ENCODE measurements around the gene CT45A10. TPM values are rescaled to one million over a fixed set of nuclear protein-coding genes. Genes with fewer than 3 reads are reported as not detected.
"Not testable (repeated sequence)": the region's sequence is repeated elsewhere in the genome, so short reads cannot be mapped to it uniquely, and the experiment has no call there.

CT45A10 gene, protein sequence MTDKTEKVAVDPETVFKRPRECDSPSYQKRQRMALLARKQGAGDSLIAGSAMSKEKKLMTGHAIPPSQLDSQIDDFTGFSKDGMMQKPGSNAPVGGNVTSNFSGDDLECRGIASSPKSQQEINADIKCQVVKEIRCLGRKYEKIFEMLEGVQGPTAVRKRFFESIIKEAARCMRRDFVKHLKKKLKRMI
- total RNA-seq = not detected
- long read RNA-seq, donor 1 = 0 reads
- long read RNA-seq, donor 2 = 0 reads

DNA sequence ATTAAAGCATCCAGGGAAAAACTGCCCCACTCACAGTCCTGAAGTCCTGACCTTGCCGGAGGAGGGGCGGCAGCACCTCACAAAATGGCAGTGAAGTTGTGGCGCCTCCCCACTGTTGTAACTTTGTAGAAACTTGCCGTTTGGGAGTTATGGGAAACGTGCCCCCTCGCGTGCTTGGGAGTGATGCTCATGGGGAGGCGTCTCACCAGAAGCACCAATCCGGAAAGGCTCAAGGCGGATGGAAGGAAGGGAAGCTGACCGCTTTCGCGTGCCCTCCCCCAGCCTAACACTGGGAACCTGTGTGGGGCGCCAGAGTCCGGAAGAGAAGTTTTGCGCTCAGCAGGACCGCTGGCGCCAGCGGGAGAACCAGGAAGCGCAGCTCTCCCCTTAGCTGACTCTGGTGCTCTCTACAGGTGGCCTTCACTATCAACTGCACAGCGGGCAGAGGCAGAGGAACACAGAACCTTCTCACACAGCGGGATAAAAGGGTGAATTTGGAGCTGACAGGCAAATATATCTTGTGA is at the start of gene CT45A10, which contains the start of gene SAGE1:
Gene CT45A10, minus strand, starts transcription at position 151 of the 524 bp plus-strand sequence. CDS start 8,100 bp downstream, outside the sequence.
Gene SAGE1, plus strand, starts transcription at position 423 of the 524 bp plus-strand sequence. CDS start 2,527 bp downstream, outside the sequence.
- intact Hi-C loops (cut with DNase I) = no loop called here
- DNase-seq (ENCODE audit: low spot score) = peak; percentile 56

- intact Hi-C loops (cut with DNase I) = no loop called here
- no peak for DNase-seq (ENCODE audit: low spot score)
Measured at GRCh38 chrX:135931644-135932487, 38.6 kb upstream of the CT45A10 start.

DNA sequence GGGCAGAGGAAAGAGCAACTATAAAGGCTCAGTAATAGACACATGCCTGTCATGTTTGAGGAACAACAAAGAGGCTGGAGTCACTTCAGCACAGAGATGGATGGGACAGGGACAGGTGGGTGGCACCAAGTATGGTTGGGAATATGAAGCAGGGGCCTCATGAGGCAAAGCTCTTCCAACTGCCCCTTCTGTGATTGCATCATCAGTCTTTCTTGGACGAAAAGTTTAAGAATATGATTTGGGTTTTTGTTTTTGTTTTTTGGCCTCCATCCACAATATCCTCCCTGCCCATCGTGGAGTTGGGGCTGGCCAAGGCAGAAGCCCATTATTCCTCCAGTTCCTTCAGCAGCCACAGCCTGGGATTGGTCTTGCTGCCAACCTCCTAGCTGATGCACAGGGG is 34.7 kb upstream of the CT45A10 start:
- no peak for DNase-seq (ENCODE audit: low spot score)
- intact Hi-C loops (cut with DNase I) = no loop called here

- intact Hi-C loops (cut with DNase I) = no loop called here
- no peak for DNase-seq (ENCODE audit: low spot score)
Measured at GRCh38 chrX:135923353-135923752, 30.1 kb upstream of the CT45A10 start.

GRCh38 chrX:135920516-135920915 is 27.3 kb upstream of the CT45A10 start:
- intact Hi-C loops (cut with DNase I); DNase-seq (ENCODE audit: low spot score): not testable (repeated sequence)

- DNase-seq (ENCODE audit: low spot score) = no peak
- intact Hi-C loops (cut with DNase I) = no loop called here
Measured at GRCh38 chrX:135914404-135914803, 21.2 kb upstream of the CT45A10 start.

- intact Hi-C loops (cut with DNase I) = no loop called here
- no peak for DNase-seq (ENCODE audit: low spot score)
Measured at GRCh38 chrX:135910251-135910650, 17.0 kb upstream of the CT45A10 start.

- intact Hi-C loops (cut with DNase I) = no loop called here
Measured at GRCh38 chrX:135892781-135893180, 463 bp downstream of the CT45A10 start.

DNA sequence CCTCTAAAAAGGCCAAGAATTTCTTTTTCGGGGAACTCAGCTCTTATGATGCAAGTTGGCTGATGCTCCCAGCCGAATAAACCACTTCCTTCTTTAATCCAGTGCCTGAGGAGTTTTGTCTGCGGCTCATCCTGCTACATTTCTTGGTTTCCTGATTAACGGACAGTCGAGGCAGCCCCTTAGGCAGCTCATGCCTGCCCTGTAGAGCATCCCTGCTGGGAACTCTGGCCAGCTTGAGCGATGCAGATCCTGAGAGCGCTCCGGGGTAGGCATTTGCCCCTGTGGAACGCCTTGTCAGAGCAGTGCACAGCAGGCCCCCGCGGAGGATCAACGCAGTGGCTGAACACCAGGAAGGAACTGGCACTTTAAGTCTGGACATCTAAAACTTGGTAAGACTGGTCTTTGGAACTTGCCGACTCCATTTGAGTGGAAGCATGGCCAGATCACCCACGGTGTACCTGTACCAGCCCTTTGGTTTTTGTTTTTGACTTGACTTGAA is 3.1 kb downstream of the CT45A10 start:
- DNase-seq (ENCODE audit: low spot score) = peak; percentile 63
- intact Hi-C loops (cut with DNase I) = no loop called here

More at GRCh38 chrX:135892781-135893180, 463 bp downstream of the CT45A10 start:
- DNase-seq (ENCODE audit: low spot score) = peak; percentile 78

- peak; percentile 49 for DNase-seq (ENCODE audit: low spot score)
- intact Hi-C loops (cut with DNase I) = not testable (repeated sequence)
Measured at GRCh38 chrX:135888976-135889375, 4.3 kb downstream of the CT45A10 start.

GRCh38 chrX:135888230-135888629 is 5.0 kb downstream of the CT45A10 start:
- intact Hi-C loops (cut with DNase I) = not testable (repeated sequence)
- peak; percentile 74 for DNase-seq (ENCODE audit: low spot score)

DNA sequence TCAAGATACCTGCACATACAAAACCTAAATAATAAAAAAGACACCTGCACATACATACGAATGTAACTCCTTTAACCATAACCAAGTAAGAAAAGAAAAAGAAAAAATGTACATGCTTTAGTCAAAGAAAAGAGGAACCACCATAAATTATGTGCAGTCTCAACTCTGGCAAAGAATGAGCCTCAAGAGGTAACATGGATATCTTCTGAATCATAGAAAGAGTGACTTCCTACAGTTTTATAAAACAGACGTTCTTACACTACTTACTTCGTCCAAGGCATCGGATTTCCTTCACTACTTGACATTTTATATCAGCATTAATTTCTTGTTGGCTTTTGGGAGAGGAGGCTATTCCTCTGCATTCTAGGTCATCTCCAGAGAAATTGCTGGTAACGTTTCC is 10.5 kb downstream of the CT45A10 start:
- intact Hi-C loops (cut with DNase I); DNase-seq (ENCODE audit: low spot score): not testable (repeated sequence)

DNA sequence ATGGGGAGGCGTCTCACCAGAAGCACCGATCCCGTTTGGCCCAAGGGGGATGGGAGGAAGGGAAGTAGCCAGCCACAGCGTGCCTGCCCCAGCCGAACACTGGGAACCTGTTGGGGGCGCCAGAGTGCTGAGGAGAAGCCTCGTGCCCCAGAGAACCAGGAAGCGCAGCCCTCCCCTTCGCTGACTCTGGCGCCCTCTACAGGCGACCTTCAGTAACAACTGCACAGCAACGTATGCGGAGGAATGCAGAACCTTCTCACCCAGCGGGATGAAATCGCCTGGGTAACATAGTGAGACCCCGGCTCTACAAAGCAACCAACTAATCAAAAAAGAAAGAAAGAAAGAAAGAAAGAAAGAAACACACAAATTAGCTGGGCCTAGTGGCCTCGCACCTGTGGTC is 21.5 kb downstream of the CT45A10 start, which contains the start of gene CT45A9:
Gene CT45A9, minus strand, starts transcription at position 101 of the 400 bp plus-strand sequence. CDS start 3,751 bp downstream, outside the sequence.
- DNase-seq (ENCODE audit: low spot score); intact Hi-C loops (cut with DNase I): not testable (repeated sequence)

DNA sequence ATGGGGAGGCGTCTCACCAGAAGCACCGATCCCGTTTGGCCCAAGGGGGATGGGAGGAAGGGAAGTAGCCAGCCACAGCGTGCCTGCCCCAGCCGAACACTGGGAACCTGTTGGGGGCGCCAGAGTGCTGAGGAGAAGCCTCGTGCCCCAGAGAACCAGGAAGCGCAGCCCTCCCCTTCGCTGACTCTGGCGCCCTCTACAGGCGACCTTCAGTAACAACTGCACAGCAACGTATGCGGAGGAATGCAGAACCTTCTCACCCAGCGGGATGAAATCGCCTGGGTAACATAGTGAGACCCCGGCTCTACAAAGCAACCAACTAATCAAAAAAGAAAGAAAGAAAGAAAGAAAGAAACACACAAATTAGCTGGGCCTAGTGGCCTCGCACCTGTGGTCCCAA is 38.8 kb downstream of the CT45A10 start, which contains the start of gene CT45A8:
Gene CT45A8, minus strand, starts transcription at position 101 of the 400 bp plus-strand sequence. CDS start 3,755 bp downstream, outside the sequence.
- not testable (repeated sequence) for DNase-seq (ENCODE audit: low spot score)

DNA sequence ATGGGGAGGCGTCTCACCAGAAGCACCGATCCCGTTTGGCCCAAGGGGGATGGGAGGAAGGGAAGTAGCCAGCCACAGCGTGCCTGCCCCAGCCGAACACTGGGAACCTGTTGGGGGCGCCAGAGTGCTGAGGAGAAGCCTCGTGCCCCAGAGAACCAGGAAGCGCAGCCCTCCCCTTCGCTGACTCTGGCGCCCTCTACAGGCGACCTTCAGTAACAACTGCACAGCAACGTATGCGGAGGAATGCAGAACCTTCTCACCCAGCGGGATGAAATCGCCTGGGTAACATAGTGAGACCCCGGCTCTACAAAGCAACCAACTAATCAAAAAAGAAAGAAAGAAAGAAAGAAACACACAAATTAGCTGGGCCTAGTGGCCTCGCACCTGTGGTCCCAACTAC is 56.1 kb downstream of the CT45A10 start, which contains the start of gene CT45A7:
Gene CT45A7, minus strand, starts transcription at position 101 of the 400 bp plus-strand sequence. CDS start 3,747 bp downstream, outside the sequence.
- intact Hi-C loops (cut with DNase I); DNase-seq (ENCODE audit: low spot score): not testable (repeated sequence)

More for the DNA sequence above, 38.8 kb downstream of the CT45A10 start, which contains the start of gene CT45A8:
- intact Hi-C loops (cut with DNase I) = not testable (repeated sequence)
